GM19351 (cell line): Measurements from ENCODE around the gene SYTL5.

Source experiments
- ATAC-seq: cut with Tn5 transposase; IDR thresholded peaks from one replicate; pipeline ENCODE4 v1.9.1; 2021; ENCODE audit warnings: mild to moderate bottlenecking, moderate library complexity; ENCODE audit not compliant: unreplicated experiment

SYTL5 gene

DNA sequence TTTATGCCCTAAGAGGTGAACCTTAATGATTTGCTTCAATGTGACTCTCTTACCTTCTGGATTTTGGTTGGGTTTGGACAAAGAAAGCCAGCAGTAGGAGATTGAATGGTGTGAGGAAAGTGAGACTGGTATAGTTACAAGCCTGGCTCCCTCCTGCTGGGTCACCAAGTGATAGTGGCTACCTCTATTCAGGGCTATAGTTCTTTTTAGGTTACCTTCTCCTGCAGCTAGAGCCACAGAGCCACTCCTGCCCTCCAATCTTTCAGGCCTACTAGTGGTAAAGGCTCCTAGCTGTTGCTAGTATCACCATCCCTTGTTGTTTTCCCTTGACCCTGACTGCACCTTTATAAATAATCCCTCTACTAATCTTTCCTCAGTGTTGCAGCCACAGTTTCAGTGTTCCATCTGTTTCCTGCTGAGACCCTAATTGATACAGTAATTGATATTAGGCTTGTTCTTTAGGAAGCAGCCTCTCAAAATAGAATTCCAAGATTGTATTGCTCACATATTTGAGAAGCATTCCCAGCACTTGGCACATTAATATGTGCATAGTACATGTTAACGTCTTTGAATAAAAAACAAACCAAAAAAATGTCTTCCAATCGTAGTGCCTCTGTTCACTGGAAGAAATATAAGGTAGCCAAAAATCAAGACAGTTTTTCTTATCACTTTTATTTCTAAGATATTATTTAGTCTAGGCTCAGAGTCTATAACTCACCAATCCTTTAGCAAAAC, 132.0 kb downstream of the SYTL5 start:
- ATAC-seq = no peak

DNA sequence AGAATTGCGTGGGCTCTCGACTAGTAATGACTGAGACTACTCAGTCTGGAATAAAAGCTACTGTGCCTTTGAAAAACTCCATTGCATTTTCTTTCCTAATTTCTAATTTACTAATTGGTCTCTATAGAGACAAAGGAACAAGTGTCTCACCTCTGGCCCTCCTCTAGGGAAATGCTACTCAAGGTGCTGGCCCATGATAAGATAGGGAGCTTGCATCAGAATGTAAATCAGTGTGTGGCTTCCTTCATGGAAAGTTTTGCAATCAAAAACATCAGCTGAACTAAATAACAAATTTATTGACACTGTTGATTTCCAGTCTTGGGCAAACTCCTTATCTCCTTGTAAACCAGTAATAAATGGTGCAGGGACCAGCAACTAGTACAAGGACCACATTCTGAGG, 132.5 kb downstream of the SYTL5 start:
- ATAC-seq = no peak

GRCh38 chrX:38142610-38143009, 136.3 kb downstream of the SYTL5 start:
- ATAC-seq = no peak

- ATAC-seq = no peak
These were observed 142.7 kb downstream of the SYTL5 start for GRCh38 chrX:38149016-38149415.

GRCh38 chrX:38150993-38151392, 144.6 kb downstream of the SYTL5 start:
- ATAC-seq = no peak

DNA sequence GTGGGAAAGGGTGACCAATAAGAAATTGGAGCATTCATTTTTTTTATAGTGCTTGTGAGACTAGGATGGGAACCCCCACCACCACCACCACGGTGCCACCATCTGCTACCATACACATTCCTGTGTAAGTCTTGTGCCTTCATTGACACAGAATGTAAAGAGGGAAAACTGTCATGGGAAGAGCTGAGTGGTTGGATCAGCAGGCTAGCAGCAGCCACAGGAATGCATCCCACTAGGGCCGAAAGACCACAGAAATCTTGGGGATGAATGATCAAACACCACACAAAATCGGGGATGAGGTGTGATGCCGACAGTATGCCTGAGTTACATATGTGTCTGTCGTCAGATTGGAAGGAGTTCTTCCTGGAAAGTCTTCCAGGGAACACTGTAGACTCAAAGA, 145.1 kb downstream of the SYTL5 start:
- ATAC-seq = no peak

DNA sequence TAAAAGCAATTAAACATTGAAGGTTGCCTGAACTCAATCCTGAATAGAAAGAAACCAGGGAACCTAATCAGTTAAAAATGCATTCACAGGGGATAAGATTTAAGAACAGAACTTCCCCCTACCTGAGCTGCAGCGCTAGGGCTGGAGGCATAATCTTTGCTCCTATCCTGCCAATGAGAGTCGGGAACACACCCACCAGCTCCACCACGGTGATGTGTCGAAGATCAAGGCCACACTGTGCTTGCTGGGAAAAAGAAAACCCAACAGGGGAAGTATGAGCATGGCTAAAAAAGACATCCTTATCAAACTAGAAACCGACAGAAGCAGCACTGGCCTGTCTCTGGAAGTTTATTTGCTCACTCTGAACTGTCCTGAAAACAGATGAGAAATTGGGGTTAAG, 148.0 kb downstream of the SYTL5 start:
- no peak for ATAC-seq

GRCh38 chrX:38154818-38155217, 148.5 kb downstream of the SYTL5 start:
- no peak for ATAC-seq

DNA sequence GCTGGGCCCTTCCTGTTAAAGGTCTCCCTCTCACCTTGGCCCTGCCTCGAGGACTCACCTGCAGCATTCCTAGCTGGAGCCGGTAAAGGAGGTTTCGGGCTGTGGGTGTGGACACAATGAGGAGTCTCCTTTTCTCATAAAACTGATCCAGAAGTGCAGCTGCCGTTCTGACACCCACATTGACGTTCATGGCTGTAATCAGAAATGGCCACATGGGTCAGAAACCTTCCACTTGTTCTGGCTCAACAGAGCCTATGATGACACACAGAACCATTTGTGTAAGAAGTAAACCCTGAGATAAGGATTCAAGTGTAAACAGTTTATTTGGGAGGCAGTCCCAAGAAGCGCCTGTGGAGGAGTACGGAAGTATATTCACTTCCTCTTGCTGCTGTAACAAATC, 150.5 kb downstream of the SYTL5 start:
- no peak for ATAC-seq

DNA sequence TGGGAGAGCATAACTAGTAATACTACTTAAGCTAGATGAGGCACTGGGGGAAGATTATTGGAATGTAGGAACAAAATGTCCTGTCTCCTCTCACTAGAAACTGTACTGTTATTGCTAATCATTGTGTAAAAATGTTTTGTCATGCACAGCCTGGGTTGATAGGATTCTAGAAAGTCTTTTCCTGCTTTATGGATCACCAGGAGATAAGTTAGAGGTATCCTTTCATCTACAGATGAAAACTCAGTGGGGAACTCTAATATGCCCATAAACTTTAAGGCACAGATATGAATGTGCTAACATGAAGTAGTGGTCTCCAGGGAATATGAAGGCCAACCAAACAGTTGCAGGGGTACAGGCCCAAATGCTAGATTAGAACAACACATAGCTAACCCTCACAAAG, 156.8 kb downstream of the SYTL5 start:
- no peak for ATAC-seq

GRCh38 chrX:38165023-38165422, 158.7 kb downstream of the SYTL5 start:
- no peak for ATAC-seq

DNA sequence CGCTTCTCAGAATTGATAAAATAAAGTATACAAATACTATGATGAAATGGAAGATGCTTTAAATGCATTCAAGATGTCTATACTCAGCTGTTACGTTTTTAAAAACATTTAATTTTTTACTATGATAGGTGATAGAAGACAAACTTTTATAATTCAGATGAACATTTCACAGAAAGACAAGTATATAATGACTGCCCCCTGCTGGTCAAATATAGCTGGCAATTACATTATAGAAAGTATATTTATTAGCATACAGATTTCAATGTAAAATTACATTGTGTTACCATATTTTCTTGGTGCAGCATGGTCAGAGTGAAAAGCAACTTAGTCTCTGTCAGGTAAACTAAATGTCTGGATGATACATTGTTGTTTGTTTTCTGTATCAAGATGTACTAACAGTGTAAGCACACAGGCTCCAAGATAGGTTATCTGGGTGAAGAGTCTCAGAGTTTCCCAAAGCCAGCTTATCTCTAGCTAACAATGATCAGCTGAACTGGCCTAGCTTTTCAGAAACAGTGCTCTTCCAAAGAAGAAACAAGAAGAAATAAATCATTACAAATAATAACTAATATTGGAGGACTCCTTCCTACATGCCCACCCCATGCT, 160.2 kb downstream of the SYTL5 start:
- peak; percentile 57 for ATAC-seq

- no peak for ATAC-seq
These were observed 164.2 kb downstream of the SYTL5 start for GRCh38 chrX:38170556-38170955.

DNA sequence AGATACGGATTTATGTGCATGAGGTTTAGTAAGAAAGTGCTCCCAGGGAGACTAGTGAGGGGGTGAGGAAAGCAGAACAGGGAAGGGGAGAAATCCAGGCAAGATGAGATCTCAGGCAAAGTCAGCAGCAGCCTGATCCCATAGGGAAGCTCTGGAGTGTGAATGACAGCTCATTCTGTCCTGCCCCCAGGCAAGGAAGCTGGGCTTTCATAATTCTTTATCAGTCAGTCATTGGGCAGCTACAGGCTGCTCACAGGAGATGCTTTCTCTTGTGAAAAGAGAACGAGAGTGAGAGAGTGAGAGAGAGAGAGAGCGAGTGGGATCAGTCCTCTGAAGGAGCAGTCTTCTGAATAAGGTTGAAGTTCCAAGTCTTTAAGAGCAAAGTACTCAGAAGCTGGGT, 166.2 kb downstream of the SYTL5 start:
- ATAC-seq = no peak

DNA sequence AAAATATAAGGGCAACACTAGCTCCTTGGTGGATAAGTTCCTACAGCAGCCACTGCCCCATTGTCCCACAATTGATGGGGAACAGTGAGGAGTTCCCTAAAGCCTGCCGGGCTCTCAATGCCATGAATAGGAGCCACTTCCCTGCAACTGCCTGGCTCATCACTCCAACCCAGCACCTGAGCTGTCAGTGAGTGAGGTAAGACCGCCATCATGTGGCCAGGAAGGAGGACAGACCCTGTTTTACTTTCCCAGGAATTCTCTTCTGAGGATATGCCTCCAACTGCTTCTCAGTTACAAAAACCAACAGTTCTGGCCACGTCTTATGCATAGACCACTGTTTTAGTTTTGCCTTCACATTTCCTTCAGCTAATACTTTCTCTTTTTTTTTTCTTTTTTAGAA, 168.8 kb downstream of the SYTL5 start:
- ATAC-seq = peak; percentile 44

GRCh38 chrX:38178396-38178795, 172.0 kb downstream of the SYTL5 start:
- ATAC-seq = no peak
